Mesothelial cell of epicardium (in vitro differentiated cells): ENCODE results near the gene EMC10. TPM values are rescaled to one million over a fixed set of nuclear protein-coding genes. Genes with fewer than 3 reads are reported as not detected.

Experiments used
- DNase-seq, 2 experiments: peaks; one replicate each; pipeline ENCODE4 v3.0.0; 2021; ENCODE audit warnings: low spot score in 2 of 2; ENCODE audit not compliant: unreplicated experiment in 2 of 2
- H3K27ac Mint-ChIP-seq: 2 replicates; pipeline ENCODE4 v1.8.0; 2021; ENCODE audit warnings: mixed read lengths
- H3K27me3 Mint-ChIP-seq: 2 replicates; pipeline ENCODE4 v1.8.0; 2021; ENCODE audit warnings: low read depth, mixed read lengths
- H3K36me3 Mint-ChIP-seq: 2 replicates; pipeline ENCODE4 v1.8.0; 2021; ENCODE audit warnings: mixed read lengths
- H3K4me1 Mint-ChIP-seq: 2 replicates; pipeline ENCODE4 v1.8.0; 2021; ENCODE audit warnings: mixed read lengths
- H3K4me3 Mint-ChIP-seq: 2 replicates; pipeline ENCODE4 v1.8.0; 2021; ENCODE audit warnings: mild to moderate bottlenecking, moderate library complexity, mixed read lengths
- H3K9me3 Mint-ChIP-seq: 2 replicates; pipeline ENCODE4 v1.8.0; 2021; ENCODE audit warnings: mixed read lengths
- total RNA-seq: library from RNA; stranded (reverse); gene quantifications from 3 replicates; pipeline ENCODE4 v1.2.1, GENCODE V29; 2021
- TF ChIP-seq, protein P1 (sequence below): fragments of 200-600 bp; sonication (generic); IDR thresholded peaks from one replicate; pipeline ENCODE4 v1.5.0; 2021; ENCODE audit warnings: antibody characterized with exemption; ENCODE audit not compliant: unreplicated experiment

EMC10 gene
- total RNA-seq, 1 donor from 2014 or later: 176 TPM

DNA sequence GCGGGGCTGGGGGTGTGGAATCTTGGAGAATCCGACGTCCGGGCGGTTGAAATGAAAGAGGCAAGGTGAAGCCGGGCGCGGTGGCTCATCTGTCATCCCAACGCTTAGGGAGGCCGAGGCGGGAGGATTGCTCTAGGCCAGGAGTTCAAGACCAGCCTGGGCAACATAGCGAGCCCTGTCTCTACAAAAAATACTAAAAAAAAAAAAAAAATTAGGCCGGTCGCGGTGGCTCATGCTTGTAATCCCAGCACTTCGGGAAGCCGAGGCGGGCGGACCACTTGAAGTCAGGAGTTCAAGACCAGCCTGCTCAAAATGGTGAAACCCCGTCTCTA lies 566 bp downstream of the EMC10 start:
- Mint-ChIP-seq H3K36me3 (peaks cover 23% of the 10 kb centered on the region), H3K27ac (peak overlapping the region; percentile 97), H3K9me3 (peaks cover 6% of the 10 kb centered on the region), H3K4me3 (peak overlapping the region; percentile 91), H3K27me3 (no peaks in the 10 kb centered on the region), H3K4me1 (peaks cover 16% of the 10 kb centered on the region)
- TF ChIP-seq, protein P1, sequence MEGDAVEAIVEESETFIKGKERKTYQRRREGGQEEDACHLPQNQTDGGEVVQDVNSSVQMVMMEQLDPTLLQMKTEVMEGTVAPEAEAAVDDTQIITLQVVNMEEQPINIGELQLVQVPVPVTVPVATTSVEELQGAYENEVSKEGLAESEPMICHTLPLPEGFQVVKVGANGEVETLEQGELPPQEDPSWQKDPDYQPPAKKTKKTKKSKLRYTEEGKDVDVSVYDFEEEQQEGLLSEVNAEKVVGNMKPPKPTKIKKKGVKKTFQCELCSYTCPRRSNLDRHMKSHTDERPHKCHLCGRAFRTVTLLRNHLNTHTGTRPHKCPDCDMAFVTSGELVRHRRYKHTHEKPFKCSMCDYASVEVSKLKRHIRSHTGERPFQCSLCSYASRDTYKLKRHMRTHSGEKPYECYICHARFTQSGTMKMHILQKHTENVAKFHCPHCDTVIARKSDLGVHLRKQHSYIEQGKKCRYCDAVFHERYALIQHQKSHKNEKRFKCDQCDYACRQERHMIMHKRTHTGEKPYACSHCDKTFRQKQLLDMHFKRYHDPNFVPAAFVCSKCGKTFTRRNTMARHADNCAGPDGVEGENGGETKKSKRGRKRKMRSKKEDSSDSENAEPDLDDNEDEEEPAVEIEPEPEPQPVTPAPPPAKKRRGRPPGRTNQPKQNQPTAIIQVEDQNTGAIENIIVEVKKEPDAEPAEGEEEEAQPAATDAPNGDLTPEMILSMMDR: no peak
- DNase-seq: no peak

DNA sequence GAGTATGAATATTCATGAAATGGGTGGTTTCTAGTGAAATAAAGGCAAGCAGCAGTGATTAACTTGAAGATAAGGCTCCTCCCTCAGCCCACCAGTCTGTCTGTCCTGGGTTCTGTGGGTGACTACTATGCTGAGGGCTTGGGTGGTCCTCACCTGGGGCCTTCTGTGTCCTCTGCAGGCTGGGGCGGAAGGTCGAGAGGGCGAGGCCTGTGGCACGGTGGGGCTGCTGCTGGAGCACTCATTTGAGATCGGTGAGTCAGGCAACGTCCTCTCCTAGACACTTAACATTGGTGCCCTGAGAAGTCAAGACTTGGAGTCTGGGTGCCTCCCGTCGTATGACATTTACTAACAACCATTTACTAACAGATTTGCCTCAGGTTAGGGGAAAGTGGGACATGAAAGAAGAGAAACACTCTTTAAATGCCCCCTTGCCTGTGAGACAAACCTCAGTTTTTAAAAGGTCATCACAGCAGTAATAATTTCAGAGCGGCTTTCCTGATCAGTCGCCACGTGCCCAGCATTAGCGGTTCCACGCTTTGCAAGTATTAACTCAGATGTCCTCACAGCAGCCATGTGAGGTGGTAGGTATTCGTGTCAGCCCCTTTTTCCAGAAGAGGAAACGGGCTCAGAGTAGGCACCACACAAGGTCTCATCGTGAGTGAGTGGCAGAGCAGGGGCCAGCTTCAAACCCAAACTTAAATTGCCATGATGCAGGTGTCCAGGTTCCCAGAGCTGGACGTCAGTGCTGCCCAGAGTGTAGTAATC lies 1.6 kb downstream of the EMC10 start:
- DNase-seq: no peak
- Mint-ChIP-seq H3K27me3 (no peaks in the 10 kb centered on the region), H3K36me3 (peaks cover 23% of the 10 kb centered on the region), H3K9me3 (peaks cover 6% of the 10 kb centered on the region), H3K27ac (peak overlapping the region; percentile 26), H3K4me3 (peak overlapping the region; percentile 91), H3K4me1 (peaks cover 16% of the 10 kb centered on the region)
- TF ChIP-seq, protein P1: no peak

DNA sequence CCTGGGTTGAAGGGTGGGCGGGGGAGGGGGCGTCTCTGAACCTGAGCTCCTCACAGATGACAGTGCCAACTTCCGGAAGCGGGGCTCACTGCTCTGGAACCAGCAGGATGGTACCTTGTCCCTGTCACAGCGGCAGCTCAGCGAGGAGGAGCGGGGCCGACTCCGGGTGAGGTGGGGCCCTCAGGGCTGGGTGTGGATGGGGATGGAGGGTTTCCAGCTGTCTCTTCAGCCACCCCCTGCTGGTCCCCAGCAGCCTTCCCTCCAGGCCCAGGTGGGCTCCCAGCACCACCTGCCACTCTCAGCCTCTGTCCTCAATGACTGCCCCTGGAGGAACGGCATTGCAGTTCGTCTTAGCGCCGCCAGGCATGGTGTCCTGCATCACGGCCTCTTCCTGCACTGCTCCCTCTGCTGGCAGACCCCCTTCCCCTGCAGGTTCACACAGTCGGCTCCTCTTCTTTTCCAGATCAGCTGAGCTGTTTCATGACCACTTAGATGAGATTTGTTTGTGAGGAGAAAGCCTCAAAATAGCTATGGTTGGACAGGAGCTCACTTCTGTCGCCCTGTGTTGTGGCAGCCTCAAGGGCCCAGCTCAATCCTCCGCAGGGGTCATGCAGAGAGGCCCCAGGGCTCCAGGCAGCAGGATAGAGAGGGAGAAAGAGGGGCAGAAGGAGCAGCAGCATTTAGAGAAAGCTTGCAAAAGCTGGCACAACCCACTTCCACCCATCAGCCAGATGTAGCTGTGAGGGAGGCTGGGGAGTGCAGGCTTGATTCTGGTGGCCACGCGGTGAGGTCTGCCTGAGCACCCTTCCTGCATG lies 2.8 kb downstream of the EMC10 start:
- H3K4me3 Mint-ChIP-seq: no peak overlapping the region

DNA sequence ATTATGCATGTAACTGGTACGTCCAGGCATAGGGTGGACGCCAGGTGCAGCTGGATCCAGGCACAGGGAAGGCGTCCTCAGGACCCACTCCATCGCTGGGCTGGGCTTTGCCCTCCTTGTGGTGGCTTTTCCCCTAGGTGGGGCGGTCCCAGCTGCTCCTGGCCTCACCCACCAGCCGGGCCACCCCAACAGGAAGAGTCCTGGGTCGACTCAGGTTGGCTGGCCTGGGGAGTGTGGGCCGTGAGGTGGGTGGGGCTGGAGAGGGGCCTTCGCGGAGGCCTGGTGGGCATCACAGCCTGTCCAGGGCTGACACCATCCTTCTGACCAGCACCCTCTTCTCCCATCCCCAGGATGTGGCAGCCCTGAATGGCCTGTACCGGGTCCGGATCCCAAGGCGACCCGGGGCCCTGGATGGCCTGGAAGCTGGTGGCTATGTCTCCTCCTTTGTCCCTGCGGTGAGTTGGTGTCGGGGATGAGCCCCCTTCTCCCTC lies 3.5 kb downstream of the EMC10 start:
- no peak for DNase-seq
- Mint-ChIP-seq H3K36me3 (peaks cover 28% of the 10 kb centered on the region), H3K4me1 (peaks cover 16% of the 10 kb centered on the region), H3K27ac (no peak overlapping the region), H3K27me3 (no peaks in the 10 kb centered on the region), H3K9me3 (peaks cover 6% of the 10 kb centered on the region), H3K4me3 (no peak overlapping the region)
- TF ChIP-seq, protein P1: no peak

More for the DNA sequence above, 2.8 kb downstream of the EMC10 start:
- Mint-ChIP-seq H3K36me3 (peaks cover 28% of the 10 kb centered on the region), H3K27me3 (no peaks in the 10 kb centered on the region), H3K9me3 (peaks cover 6% of the 10 kb centered on the region), H3K4me1 (peaks cover 16% of the 10 kb centered on the region), H3K27ac (no peak overlapping the region)
- no peak for DNase-seq
- TF ChIP-seq, protein P1: peak; percentile 9

DNA sequence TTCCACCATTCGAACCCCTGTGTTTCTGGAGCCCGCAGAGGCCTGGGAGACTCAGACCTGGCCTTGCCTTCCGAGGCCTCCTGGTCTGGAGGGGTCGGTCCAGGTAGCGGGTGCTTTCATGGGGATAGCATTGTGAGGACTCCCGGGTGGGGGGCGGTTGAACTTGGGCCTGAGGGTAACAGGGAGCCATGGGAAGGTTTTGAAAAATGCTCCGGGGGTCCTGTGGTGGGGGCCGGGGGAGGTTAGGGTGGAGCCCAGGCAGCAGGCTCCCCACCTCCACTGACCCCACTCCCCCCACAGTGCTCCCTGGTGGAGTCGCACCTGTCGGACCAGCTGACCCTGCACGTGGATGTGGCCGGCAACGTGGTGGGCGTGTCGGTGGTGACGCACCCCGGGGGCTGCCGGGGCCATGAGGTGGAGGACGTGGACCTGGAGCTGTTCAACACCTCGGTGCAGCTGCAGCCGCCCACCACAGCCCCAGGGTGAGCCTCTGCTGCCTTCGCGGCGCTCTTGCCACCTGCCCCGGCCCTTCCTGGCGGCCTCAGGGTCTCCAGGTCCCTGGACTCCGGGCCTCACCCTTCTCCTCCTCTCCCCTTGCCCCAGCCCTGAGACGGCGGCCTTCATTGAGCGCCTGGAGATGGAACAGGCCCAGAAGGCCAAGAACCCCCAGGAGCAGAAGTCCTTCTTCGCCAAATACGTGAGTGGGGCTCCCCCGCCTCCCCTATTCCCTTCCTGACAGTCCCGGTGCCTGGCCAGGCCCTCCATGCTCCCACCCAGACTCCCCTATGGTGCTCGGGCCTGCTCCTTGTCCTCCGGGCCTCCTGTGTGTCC lies 4.2 kb downstream of the EMC10 start:
- H3K4me1 Mint-ChIP-seq: peaks cover 16% of the 10 kb centered on the region
- peaks cover 30% of the 10 kb centered on the region for H3K36me3 Mint-ChIP-seq
- H3K4me3 Mint-ChIP-seq: no peak overlapping the region
- H3K27me3 Mint-ChIP-seq: no peaks in the 10 kb centered on the region
- no peak for DNase-seq
- TF ChIP-seq, protein P1: no peak
- no peak overlapping the region for H3K27ac Mint-ChIP-seq
- H3K9me3 Mint-ChIP-seq: peaks cover 6% of the 10 kb centered on the region
